Fibroblast of the aortic adventitia (primary cell): ENCODE measurements around the gene ADAMTSL1. TPM values are rescaled to one million over a fixed set of nuclear protein-coding genes. Genes with fewer than 3 reads are reported as not detected.
A peak's percentile ranks its signal among the peaks of the same experiment; 100 is the strongest.

Source experiments
- DNase-seq: peaks from one replicate; pipeline ENCODE4 v3.0.0-alpha.2; 2010; ENCODE audit warnings: low read depth
- H3K4me3 ChIP-seq: 2 replicates; pipeline ENCODE4 v1.5.1; 2011; ENCODE audit warnings: low read depth, mild to moderate bottlenecking, control low read depth, low read length, moderate library complexity
- total RNA-seq: library from RNA; depleted of rRNA; stranded (reverse); fragments of >200 nt; gene quantifications from 2 replicates; pipeline ENCODE4 v1.2.3, GENCODE V29; 2012; ENCODE audit warnings: low replicate concordance
- TF ChIP-seq, protein P1 (sequence below): IDR thresholded peaks from 2 replicates; pipeline ENCODE4 v1.5.1; 2011; ENCODE audit warnings: mild to moderate bottlenecking, low read length, control low read depth, inconsistent platforms; ENCODE audit not compliant: insufficient read depth

ADAMTSL1 gene
- total RNA-seq, 1 donor = 179 TPM

DNA sequence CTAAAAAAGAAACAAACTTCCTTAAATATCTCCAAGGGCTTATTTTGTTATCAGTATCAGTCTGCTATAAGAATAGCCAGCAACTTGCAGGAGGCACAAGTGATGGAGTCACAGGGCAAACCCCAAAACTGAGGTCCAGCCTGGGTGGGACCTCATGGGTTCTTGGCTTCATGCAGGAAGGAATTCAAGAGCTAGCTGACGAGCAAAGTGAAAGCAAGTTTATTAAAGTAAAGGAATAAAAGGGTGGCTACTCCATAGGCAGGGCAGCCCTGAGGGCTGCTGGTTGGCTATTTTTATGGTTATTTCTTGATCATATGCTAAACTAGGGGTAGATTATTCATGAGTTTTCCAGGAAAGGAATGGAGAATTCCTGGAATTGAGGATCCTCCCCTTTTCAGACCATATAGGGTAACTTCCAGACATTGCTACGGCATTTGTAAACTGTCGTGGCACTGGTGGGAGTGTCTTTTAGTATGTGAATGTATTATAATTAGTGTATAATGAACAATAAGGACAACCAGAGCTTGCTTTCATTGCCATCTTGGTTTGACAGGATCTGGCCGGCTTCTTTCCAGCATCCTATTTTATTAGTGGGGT, 231.9 kb downstream of the ADAMTSL1 start:
- peak overlapping the region; percentile 34 for H3K4me3 ChIP-seq
- DNase-seq = peak; percentile 78
- TF ChIP-seq, protein P1, sequence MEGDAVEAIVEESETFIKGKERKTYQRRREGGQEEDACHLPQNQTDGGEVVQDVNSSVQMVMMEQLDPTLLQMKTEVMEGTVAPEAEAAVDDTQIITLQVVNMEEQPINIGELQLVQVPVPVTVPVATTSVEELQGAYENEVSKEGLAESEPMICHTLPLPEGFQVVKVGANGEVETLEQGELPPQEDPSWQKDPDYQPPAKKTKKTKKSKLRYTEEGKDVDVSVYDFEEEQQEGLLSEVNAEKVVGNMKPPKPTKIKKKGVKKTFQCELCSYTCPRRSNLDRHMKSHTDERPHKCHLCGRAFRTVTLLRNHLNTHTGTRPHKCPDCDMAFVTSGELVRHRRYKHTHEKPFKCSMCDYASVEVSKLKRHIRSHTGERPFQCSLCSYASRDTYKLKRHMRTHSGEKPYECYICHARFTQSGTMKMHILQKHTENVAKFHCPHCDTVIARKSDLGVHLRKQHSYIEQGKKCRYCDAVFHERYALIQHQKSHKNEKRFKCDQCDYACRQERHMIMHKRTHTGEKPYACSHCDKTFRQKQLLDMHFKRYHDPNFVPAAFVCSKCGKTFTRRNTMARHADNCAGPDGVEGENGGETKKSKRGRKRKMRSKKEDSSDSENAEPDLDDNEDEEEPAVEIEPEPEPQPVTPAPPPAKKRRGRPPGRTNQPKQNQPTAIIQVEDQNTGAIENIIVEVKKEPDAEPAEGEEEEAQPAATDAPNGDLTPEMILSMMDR = no peak

DNA sequence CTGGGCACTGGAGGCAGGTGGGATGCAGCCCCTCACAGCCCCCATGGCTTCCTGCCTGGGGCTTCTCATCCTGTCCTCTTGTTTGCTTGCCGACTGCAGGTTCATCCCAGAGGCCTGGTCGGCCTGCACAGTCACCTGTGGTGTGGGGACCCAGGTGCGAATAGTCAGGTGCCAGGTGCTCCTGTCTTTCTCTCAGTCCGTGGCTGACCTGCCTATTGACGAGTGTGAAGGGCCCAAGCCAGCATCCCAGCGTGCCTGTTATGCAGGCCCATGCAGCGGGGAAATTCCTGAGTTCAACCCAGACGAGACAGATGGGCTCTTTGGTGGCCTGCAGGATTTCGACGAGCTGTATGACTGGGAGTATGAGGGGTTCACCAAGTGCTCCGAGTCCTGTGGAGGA, 232.7 kb downstream of the ADAMTSL1 start:
- no peak for DNase-seq
- TF ChIP-seq, protein P1 = no peak
- H3K4me3 ChIP-seq = no peak overlapping the region

DNA sequence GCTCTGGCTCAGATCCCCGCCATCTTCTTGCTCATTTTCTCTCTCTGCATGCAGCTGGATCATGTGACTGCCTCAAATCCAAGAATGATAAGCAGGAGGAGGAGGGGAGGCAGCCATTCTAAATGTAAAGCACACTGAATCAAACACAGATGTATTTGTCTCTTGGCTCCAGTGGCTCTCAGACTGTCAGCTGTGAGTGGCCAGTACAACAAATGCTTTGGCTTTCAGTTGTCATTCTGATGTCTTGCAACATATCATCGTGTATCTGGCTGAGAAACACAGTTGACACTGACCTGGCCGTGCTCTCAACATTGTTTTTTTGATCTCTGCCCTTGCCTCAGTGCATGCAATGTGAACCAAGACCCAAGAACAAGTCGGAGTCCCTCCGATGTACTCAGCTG, 233.1 kb downstream of the ADAMTSL1 start:
- H3K4me3 ChIP-seq = no peak overlapping the region
- peak; percentile 73 for DNase-seq
- TF ChIP-seq, protein P1 = no peak

DNA sequence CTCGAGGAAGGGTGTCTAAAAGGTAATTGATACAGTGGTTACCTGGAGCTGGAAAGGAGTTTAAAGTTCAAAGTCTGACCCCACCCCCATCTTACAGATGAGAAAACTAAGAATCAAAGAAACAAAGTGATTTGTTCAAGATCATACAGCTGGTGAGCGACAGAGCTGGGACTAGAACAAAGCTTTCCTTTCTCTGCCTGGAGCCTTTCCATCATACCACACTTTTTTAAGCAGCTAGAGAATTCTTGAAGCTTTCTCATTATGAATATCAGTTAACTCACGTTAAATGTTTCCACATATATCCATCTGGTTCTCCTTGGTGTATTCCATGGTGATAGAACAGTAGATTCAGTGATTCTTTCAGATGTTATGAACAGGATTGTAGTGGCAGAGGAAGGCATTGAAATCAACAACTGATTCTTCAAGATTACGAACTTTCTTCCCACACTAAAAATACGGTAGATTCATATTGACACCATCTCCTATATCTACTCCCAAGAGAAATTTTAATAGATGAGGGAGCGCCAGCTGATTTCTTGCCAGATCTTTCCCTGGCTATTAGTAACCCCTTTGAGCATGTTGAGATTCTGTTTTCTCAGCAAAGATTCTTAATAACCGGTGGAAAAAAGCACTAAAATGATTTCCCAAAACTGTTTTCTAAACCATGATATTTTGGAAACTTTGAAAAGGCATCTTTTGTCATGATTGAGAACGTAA, 233.7 kb downstream of the ADAMTSL1 start:
- TF ChIP-seq, protein P1 = no peak
- DNase-seq = peak; percentile 69
- H3K4me3 ChIP-seq = no peak overlapping the region

DNA sequence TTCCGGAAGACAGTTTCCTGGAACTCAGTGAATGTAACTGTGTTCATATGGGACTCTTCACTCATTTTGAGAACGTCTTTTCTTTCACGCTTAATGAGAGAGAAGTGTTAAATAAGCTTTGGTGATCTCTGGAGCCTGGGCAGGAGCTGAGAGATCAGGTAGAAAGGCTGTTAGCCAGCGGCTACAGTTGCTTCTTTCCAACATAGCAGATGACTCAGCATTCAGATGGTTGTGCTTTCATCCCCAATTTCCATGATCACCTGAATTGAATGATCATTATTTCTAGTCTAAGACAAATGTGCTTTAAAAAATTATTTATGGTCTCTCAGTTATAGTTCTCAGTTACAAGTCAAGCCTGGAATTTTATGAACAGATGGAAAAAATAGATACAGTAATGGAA, 234.5 kb downstream of the ADAMTSL1 start:
- DNase-seq = no peak
- TF ChIP-seq, protein P1 = no peak
- no peak overlapping the region for H3K4me3 ChIP-seq

DNA sequence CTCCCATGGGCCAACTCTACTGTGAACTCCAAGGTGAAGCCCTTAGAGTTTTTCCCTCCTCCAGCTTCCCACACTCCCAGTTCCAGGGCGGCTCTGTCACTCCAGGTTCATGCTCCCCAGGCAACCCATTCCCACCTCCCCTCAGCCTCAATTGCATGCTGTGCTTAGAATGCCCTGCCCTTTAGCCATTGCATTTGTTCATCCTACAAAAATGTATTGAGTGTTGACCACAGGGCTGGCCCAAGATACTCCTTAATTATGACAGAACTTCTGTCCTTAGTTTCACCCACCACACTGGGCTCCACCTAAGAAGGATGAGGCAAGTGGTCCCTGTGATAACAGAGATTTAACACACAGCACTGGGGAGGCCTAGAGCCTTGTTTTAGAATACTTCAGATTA, 236.1 kb downstream of the ADAMTSL1 start:
- DNase-seq = peak; percentile 84
- no peak overlapping the region for H3K4me3 ChIP-seq
- TF ChIP-seq, protein P1 = no peak
